Spleen (tissue), 7 donors: Measurements from ENCODE around the gene TEPSIN.

ENCODE experiments used
- POLR2A ChIP-seq, 3 donors: fragments of 450-650 bp; IDR thresholded peaks; one replicate each; pipeline ENCODE4 v1.5.1; 2017; ENCODE audit warnings: antibody characterized with exemption in 3 of 3, mild to moderate bottlenecking in 1 of 3
- POLR2AphosphoS5 ChIP-seq, 3 donors: sonication (generic); formaldehyde crosslinking; IDR thresholded peaks; one replicate each; pipeline ENCODE4 v1.5.1; 2017; ENCODE audit warnings: antibody characterized with exemption in 3 of 3
- TF ChIP-seq, protein P1 (sequence below), 11 experiments: fragments of 200-600 bp in 7 of 11; fragments of 450-650 bp in 4 of 11; sonication (generic) in 4 of 11; IDR thresholded peaks in 8 of 11; conservative IDR thresholded peaks in 3 of 11; 1 replicate in 7 of 11; 2 replicates in 4 of 11; pipeline versions ENCODE4 v1.4.0 to v1.8.0; 2016 to 2021; ENCODE audit warnings: antibody characterized with exemption in 11 of 11, inconsistent platforms in 4 of 11, mild to moderate bottlenecking in 1 of 11
- donor health status: DM: no; HTN: no; CAD: no; lungs with moderate emphysema.
- donor health status: DM: no; HTN: no; CAD: no.
- donor health status: DM: no; HTN: no; CAD: no.

DNA sequence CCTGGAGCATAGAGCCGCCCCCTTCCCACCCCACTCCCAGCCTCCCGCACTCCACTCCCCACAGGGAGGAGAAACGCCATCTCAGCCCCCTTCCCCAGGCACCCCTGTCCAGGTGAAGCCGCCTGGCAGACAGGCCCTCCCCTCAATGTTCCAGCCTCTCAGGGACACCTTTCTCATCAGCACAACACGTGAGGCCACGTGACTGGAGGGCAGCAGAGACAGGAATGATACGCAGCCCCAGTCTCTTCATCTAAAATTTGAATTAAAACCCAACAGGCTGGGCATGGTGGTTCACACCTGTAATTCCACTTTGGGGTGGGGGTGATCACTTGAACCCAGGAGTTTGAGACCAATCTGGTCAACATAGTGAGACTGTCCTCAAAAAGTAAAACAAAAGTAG is 52.7 kb downstream of the TEPSIN start:
- TF ChIP-seq, protein P1, sequence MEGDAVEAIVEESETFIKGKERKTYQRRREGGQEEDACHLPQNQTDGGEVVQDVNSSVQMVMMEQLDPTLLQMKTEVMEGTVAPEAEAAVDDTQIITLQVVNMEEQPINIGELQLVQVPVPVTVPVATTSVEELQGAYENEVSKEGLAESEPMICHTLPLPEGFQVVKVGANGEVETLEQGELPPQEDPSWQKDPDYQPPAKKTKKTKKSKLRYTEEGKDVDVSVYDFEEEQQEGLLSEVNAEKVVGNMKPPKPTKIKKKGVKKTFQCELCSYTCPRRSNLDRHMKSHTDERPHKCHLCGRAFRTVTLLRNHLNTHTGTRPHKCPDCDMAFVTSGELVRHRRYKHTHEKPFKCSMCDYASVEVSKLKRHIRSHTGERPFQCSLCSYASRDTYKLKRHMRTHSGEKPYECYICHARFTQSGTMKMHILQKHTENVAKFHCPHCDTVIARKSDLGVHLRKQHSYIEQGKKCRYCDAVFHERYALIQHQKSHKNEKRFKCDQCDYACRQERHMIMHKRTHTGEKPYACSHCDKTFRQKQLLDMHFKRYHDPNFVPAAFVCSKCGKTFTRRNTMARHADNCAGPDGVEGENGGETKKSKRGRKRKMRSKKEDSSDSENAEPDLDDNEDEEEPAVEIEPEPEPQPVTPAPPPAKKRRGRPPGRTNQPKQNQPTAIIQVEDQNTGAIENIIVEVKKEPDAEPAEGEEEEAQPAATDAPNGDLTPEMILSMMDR (IDR thresholded peaks at IDR 0.05 in 8 of 11, conservative IDR thresholded peaks at IDR 0.05 in 3 of 11): no peak
- no peak for TF ChIP-seq POLR2A (IDR thresholded peaks at IDR 0.05)
- no peak for TF ChIP-seq POLR2AphosphoS5 (IDR thresholded peaks at IDR 0.05)
